Measurements from ENCODE around the gene CLEC16A.
"Not testable (repeated sequence)": the region's sequence is repeated elsewhere in the genome, so short reads cannot be mapped to it uniquely, and the experiment has no call there.

Gene CLEC16A

GRCh38 chr16:10950393-10950792 lies 6.0 kb downstream of the CLEC16A start:
- H3K9me3 ChIP-seq (ENCODE audit: low read length) = no peaks in the 10 kb centered on the region
- H2AFZ ChIP-seq (ENCODE audit: low read depth, low read length) = no peak overlapping the region
- no peak overlapping the region for H3K4me3 ChIP-seq (ENCODE audit: low read length)
- H3K36me3 ChIP-seq (ENCODE audit: insufficient read depth, low read length) = no peaks in the 10 kb centered on the region
- H3K27me3 ChIP-seq (ENCODE audit: insufficient read depth, low read length) = no peaks in the 10 kb centered on the region
- H3K4me1 ChIP-seq (ENCODE audit: insufficient read depth, low read length) = peaks cover 11% of the 10 kb centered on the region

- H2AFZ ChIP-seq (ENCODE audit: low read depth, low read length) = no peak overlapping the region
- no peaks in the 10 kb centered on the region for H3K27me3 ChIP-seq (ENCODE audit: insufficient read depth, low read length)
- no peaks in the 10 kb centered on the region for H3K9me3 ChIP-seq (ENCODE audit: low read length)
- H3K4me3 ChIP-seq (ENCODE audit: low read length) = no peak overlapping the region
- peaks cover 5% of the 10 kb centered on the region for H3K4me1 ChIP-seq (ENCODE audit: insufficient read depth, low read length)
- H3K36me3 ChIP-seq (ENCODE audit: insufficient read depth, low read length) = no peaks in the 10 kb centered on the region
These were observed 6.7 kb downstream of the CLEC16A start for GRCh38 chr16:10951026-10951425.

GRCh38 chr16:10954903-10955302 lies 10.5 kb downstream of the CLEC16A start:
- H3K4me3 ChIP-seq (ENCODE audit: low read length) = no peak overlapping the region
- H3K4me1 ChIP-seq (ENCODE audit: insufficient read depth, low read length) = no peaks in the 10 kb centered on the region

GRCh38 chr16:10957771-10958482 lies 13.6 kb downstream of the CLEC16A start:
- Histone ChIP-seq H3K4me3 (ENCODE audit: low read length) (no peak overlapping the region), H3K4me1 (ENCODE audit: insufficient read depth, low read length) (no peaks in the 10 kb centered on the region), H3K27me3 (ENCODE audit: insufficient read depth, low read length) (no peaks in the 10 kb centered on the region), H3K9me3 (ENCODE audit: low read length) (no peaks in the 10 kb centered on the region), H3K36me3 (ENCODE audit: insufficient read depth, low read length) (peaks cover 16% of the 10 kb centered on the region), H2AFZ (ENCODE audit: low read depth, low read length) (no peak overlapping the region)

More at GRCh38 chr16:10954903-10955302, 10.5 kb downstream of the CLEC16A start:
- Histone ChIP-seq H2AFZ (ENCODE audit: low read depth, low read length) (no peak overlapping the region), H3K9me3 (ENCODE audit: low read length) (no peaks in the 10 kb centered on the region), H3K27me3 (ENCODE audit: insufficient read depth, low read length) (no peaks in the 10 kb centered on the region), H3K36me3 (ENCODE audit: insufficient read depth, low read length) (peaks cover 10% of the 10 kb centered on the region)

GRCh38 chr16:10959161-10959560 lies 14.8 kb downstream of the CLEC16A start:
- H3K27me3 ChIP-seq (ENCODE audit: insufficient read depth, low read length) = no peaks in the 10 kb centered on the region
- no peak overlapping the region for H2AFZ ChIP-seq (ENCODE audit: low read depth, low read length)
- peaks cover under 1% of the 10 kb centered on the region for H3K4me1 ChIP-seq (ENCODE audit: insufficient read depth, low read length)
- peaks cover 20% of the 10 kb centered on the region for H3K36me3 ChIP-seq (ENCODE audit: insufficient read depth, low read length)
- no peaks in the 10 kb centered on the region for H3K9me3 ChIP-seq (ENCODE audit: low read length)
- H3K4me3 ChIP-seq (ENCODE audit: low read length) = no peak overlapping the region

GRCh38 chr16:10961231-10961630 lies 16.9 kb downstream of the CLEC16A start:
- no peak overlapping the region for H2AFZ ChIP-seq (ENCODE audit: low read depth, low read length)
- no peak overlapping the region for H3K4me3 ChIP-seq (ENCODE audit: low read length)
- no peaks in the 10 kb centered on the region for H3K9me3 ChIP-seq (ENCODE audit: low read length)
- peaks cover 4% of the 10 kb centered on the region for H3K4me1 ChIP-seq (ENCODE audit: insufficient read depth, low read length)
- H3K36me3 ChIP-seq (ENCODE audit: insufficient read depth, low read length) = peaks cover 20% of the 10 kb centered on the region
- H3K27me3 ChIP-seq (ENCODE audit: insufficient read depth, low read length) = no peaks in the 10 kb centered on the region

GRCh38 chr16:10964039-10964890 lies 19.9 kb downstream of the CLEC16A start:
- H3K27me3 ChIP-seq (ENCODE audit: insufficient read depth, low read length) = no peaks in the 10 kb centered on the region
- no peaks in the 10 kb centered on the region for H3K9me3 ChIP-seq (ENCODE audit: low read length)
- H3K4me1 ChIP-seq (ENCODE audit: insufficient read depth, low read length) = peaks cover 4% of the 10 kb centered on the region
- no peak overlapping the region for H2AFZ ChIP-seq (ENCODE audit: low read depth, low read length)
- peaks cover 13% of the 10 kb centered on the region for H3K36me3 ChIP-seq (ENCODE audit: insufficient read depth, low read length)
- H3K4me3 ChIP-seq (ENCODE audit: low read length) = no peak overlapping the region

GRCh38 chr16:10964891-10965326 lies 20.5 kb downstream of the CLEC16A start:
- Histone ChIP-seq H3K27me3 (ENCODE audit: insufficient read depth, low read length) (no peaks in the 10 kb centered on the region), H3K9me3 (ENCODE audit: low read length) (no peaks in the 10 kb centered on the region), H3K36me3 (ENCODE audit: insufficient read depth, low read length) (peaks cover 18% of the 10 kb centered on the region), H3K4me1 (ENCODE audit: insufficient read depth, low read length) (peaks cover 4% of the 10 kb centered on the region), H2AFZ (ENCODE audit: low read depth, low read length) (no peak overlapping the region), H3K4me3 (ENCODE audit: low read length) (no peak overlapping the region)

- Histone ChIP-seq H3K9me3 (ENCODE audit: low read length) (no peaks in the 10 kb centered on the region), H3K36me3 (ENCODE audit: insufficient read depth, low read length) (peaks cover 20% of the 10 kb centered on the region), H3K4me1 (ENCODE audit: insufficient read depth, low read length) (peaks cover 4% of the 10 kb centered on the region), H2AFZ (ENCODE audit: low read depth, low read length) (no peak overlapping the region), H3K27me3 (ENCODE audit: insufficient read depth, low read length) (no peaks in the 10 kb centered on the region), H3K4me3 (ENCODE audit: low read length) (no peak overlapping the region)
These were observed 21.2 kb downstream of the CLEC16A start for GRCh38 chr16:10965440-10966061.

GRCh38 chr16:10966129-10966528 lies 21.8 kb downstream of the CLEC16A start:
- no peak overlapping the region for H3K4me3 ChIP-seq (ENCODE audit: low read length)
- H3K9me3 ChIP-seq (ENCODE audit: low read length) = no peaks in the 10 kb centered on the region
- no peaks in the 10 kb centered on the region for H3K27me3 ChIP-seq (ENCODE audit: insufficient read depth, low read length)
- peaks cover 4% of the 10 kb centered on the region for H3K4me1 ChIP-seq (ENCODE audit: insufficient read depth, low read length)
- no peak overlapping the region for H2AFZ ChIP-seq (ENCODE audit: low read depth, low read length)
- H3K36me3 ChIP-seq (ENCODE audit: insufficient read depth, low read length) = peaks cover 23% of the 10 kb centered on the region

GRCh38 chr16:10966559-10966958 lies 22.2 kb downstream of the CLEC16A start:
- not testable (repeated sequence) for H3K4me1 ChIP-seq (ENCODE audit: insufficient read depth, low read length); H3K9me3 ChIP-seq (ENCODE audit: low read length); H3K4me3 ChIP-seq (ENCODE audit: low read length); H2AFZ ChIP-seq (ENCODE audit: low read depth, low read length); H3K27me3 ChIP-seq (ENCODE audit: insufficient read depth, low read length)
- H3K36me3 ChIP-seq (ENCODE audit: insufficient read depth, low read length) = peaks cover 25% of the 10 kb centered on the region

- Histone ChIP-seq H3K4me3 (ENCODE audit: low read length) (no peak overlapping the region), H2AFZ (ENCODE audit: low read depth, low read length) (no peak overlapping the region), H3K27me3 (ENCODE audit: insufficient read depth, low read length) (no peaks in the 10 kb centered on the region), H3K4me1 (ENCODE audit: insufficient read depth, low read length) (peaks cover 10% of the 10 kb centered on the region), H3K9me3 (ENCODE audit: low read length) (no peaks in the 10 kb centered on the region), H3K36me3 (ENCODE audit: insufficient read depth, low read length) (peaks cover 24% of the 10 kb centered on the region)
These were observed 23.6 kb downstream of the CLEC16A start for GRCh38 chr16:10967986-10968385.

GRCh38 chr16:10968498-10968897 lies 24.1 kb downstream of the CLEC16A start:
- Histone ChIP-seq H3K4me3 (ENCODE audit: low read length) (no peak overlapping the region), H3K36me3 (ENCODE audit: insufficient read depth, low read length) (peaks cover 22% of the 10 kb centered on the region), H2AFZ (ENCODE audit: low read depth, low read length) (no peak overlapping the region), H3K9me3 (ENCODE audit: low read length) (no peaks in the 10 kb centered on the region), H3K4me1 (ENCODE audit: insufficient read depth, low read length) (peaks cover 14% of the 10 kb centered on the region), H3K27me3 (ENCODE audit: insufficient read depth, low read length) (no peaks in the 10 kb centered on the region)
